Erythroblast (primary cell): ENCODE data around the gene PPM1J.

Source experiments
- GATA1 ChIP-seq: IDR thresholded peaks from 2 replicates; pipeline ENCODE4 v1.6.1; 2011; ENCODE audit warnings: low read depth, mild to moderate bottlenecking, control low read depth, low read length, moderate library complexity
- POLR2A ChIP-seq: IDR thresholded peaks from 2 replicates; pipeline ENCODE4 v1.6.1; 2011; ENCODE audit warnings: mild to moderate bottlenecking, low read length

DNA sequence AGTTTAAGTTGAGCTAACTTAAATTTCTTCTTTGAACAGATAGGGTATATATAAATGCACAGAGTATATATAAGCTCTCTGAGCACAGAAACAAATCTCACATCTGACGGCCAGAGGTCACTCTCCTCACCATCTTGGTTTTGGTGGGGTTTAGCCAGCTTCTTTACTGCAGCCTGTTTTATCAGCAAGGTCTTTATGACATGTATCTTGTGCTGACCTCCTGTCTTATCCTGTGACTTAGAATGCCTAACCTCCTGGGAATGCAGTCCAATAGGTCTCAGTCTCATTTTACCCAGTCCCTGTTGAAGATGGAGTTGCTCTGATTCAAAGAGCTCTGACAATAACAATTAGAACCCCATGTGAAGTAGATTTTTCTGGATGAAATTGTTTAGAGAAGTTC is 42.3 kb downstream of the PPM1J start:
- no peak for TF ChIP-seq POLR2A
- no peak for TF ChIP-seq GATA1
